Choroid plexus epithelial cell (primary cell): ENCODE results near the gene MXRA8.

Source experiments
- DNase-seq: peaks from one replicate; pipeline ENCODE4 v3.0.0-alpha.2; 2010; ENCODE audit warnings: low read depth
- H3K4me3 ChIP-seq: 2 replicates; pipeline ENCODE4 v1.5.1; 2011; ENCODE audit warnings: low read depth, mild to moderate bottlenecking, control low read depth, low read length, moderate library complexity
- TF ChIP-seq, protein P1 (sequence below): conservative IDR thresholded peaks from 2 replicates; pipeline ENCODE4 v1.5.1; 2011; ENCODE audit warnings: low read depth, mild to moderate bottlenecking, control low read depth, inconsistent platforms, low read length, moderate library complexity

Gene MXRA8

DNA sequence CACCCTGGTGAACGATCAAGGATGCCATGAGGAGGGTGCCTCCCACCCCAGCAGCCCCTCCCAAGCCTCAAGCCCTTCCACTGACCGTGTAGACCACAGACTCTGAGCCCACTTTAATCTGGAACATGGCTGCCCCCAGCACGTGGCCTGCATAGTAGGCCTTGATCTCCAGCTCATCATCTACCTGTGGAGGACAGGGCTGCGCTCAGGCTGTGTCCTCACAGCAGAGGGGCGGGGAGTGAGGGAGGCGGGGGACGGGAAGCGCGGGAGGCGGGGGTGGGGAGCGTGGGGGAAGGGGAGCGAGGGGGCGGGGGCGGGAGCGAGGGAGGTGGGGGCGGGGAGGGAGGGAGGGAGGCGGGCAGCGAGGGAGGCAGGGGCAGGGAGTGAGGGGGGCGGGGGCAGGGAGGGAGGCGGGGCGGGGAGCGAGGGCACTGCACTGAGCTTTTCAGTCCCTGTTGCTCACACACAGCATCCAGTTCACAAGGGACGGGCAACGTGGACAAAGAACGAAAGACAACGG, 42.9 kb downstream of the MXRA8 start:
- no peak overlapping the region for H3K4me3 ChIP-seq
- no peak for DNase-seq
- TF ChIP-seq, protein P1, sequence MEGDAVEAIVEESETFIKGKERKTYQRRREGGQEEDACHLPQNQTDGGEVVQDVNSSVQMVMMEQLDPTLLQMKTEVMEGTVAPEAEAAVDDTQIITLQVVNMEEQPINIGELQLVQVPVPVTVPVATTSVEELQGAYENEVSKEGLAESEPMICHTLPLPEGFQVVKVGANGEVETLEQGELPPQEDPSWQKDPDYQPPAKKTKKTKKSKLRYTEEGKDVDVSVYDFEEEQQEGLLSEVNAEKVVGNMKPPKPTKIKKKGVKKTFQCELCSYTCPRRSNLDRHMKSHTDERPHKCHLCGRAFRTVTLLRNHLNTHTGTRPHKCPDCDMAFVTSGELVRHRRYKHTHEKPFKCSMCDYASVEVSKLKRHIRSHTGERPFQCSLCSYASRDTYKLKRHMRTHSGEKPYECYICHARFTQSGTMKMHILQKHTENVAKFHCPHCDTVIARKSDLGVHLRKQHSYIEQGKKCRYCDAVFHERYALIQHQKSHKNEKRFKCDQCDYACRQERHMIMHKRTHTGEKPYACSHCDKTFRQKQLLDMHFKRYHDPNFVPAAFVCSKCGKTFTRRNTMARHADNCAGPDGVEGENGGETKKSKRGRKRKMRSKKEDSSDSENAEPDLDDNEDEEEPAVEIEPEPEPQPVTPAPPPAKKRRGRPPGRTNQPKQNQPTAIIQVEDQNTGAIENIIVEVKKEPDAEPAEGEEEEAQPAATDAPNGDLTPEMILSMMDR = no peak

DNA sequence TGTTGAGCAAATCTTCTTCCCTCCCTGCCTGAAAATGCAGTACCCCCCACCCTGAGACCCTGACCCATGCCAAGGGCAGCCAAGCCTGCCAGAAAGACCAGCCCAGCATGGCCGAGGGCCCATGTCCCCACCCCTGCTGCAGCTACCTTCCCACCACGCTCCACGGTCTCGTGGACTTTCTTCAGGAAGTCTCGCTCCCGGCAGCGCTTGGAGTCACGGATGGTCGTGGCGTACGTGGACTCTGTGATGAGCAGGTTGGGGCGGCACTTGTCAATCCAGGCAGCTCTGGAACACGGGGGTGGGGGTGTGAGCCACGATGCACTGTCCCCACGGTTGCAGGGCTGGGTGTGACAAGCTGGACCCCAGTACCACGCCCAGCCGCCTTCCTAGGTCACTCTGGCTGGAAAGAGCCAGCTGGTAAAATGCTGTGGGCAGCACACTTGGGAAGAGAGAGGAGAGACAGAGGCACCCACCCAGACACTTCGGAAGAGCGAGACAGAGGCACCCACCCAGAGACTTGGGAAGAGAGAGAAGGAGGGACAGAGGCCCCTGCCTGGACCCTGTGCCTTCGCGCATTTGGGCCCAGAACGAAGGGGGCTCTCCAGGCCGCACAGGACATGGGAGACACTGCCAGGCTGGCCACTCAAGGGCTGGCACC, 43.5 kb downstream of the MXRA8 start:
- no peak for DNase-seq
- TF ChIP-seq, protein P1 = no peak
- no peak overlapping the region for H3K4me3 ChIP-seq

DNA sequence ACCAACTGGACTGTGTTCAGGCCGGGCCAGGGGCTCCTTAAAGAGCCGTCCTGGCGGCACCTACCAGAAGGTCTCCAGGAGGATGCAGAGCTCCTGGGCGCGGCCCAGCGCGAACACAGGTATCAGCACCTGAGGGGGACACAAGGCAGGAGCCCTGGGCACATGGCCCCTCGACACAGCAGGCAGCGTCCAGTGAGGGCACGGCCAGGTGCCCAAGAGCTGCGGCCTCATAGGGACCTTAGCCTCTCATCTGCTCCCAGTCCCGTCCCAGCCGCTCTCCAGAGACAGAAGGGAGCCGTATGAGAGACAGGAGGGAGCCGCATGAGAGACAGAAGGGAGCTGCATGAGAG, 44.1 kb downstream of the MXRA8 start:
- TF ChIP-seq, protein P1 = no peak
- DNase-seq = no peak
- no peak overlapping the region for H3K4me3 ChIP-seq

DNA sequence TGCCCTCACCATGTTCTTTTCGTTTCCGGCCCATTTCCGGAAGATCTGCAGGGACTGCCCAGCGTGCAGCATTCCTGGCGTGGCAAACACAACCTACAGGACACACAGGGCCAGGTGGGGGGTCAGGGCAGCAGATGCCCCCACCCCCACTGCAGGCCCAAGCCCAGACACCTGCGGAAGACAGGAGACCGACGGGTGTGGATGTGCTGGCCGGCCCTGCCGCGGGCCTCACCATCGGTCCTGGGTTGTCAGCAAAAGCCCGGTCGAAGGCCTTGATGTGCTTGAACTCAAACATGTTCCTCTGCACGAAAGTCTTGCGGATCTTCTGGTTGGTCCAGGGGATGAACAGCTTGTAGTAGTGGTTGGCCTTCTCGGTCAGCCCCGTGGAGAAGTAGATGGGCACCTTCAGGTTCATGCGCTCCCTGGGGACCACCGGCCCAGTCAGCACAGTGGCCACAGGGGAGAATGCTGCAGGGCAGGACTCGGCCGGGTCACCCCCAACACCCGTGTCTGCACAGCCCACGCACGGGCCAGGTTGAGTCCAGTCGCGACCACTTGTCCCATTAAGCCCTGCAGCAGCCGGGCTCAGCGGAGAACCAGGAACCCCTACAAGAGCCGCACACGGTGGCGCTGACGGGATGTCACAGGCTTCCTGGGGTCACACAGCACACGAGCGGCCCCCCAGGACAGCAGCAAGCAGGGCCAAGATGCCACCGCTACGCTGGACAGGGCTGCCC, 44.7 kb downstream of the MXRA8 start:
- H3K4me3 ChIP-seq = no peak overlapping the region
- TF ChIP-seq, protein P1 = no peak
- no peak for DNase-seq

DNA sequence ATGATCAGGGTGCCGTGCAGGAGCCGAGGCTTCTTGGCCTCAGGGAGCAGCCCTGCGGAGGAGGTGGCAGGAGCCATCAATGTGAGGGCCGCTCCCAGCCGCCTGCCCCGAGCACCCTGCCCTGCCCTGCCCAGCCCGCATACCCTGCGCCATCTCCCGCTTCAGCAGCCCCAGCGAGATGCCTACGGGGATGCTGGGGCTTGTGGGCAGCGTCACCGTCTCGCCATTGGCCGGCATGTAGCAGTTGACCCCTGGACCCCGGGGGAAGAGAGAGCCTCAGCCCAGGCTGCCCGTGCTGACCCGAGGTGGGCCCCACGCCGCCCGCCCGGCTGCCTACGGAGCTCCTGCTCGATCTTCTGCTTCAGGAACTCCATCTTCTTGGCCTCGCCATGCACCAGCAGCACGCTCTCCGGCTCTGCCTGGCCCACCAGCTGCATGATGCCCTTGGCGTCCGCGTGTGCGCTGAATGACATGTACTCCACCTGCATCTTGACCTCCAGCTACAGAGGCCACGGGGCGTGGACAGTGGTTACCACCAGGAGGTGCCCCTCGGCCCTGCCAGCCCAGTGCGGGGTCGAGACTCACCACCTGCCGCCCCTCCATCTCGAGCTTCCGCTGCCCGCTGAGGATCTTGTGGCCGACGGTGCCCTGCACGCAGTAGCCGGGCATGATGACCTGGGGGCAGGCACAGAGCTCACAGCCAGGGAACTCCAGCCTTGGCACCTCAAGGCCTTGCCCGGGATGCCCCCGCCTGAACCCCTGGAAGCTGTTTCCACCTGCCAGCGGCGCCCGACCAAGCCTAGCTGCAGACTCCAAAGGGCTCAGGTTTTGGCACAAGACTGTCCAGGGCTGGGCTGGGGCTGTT, 45.7 kb downstream of the MXRA8 start:
- DNase-seq = no peak
- TF ChIP-seq, protein P1 = no peak

DNA sequence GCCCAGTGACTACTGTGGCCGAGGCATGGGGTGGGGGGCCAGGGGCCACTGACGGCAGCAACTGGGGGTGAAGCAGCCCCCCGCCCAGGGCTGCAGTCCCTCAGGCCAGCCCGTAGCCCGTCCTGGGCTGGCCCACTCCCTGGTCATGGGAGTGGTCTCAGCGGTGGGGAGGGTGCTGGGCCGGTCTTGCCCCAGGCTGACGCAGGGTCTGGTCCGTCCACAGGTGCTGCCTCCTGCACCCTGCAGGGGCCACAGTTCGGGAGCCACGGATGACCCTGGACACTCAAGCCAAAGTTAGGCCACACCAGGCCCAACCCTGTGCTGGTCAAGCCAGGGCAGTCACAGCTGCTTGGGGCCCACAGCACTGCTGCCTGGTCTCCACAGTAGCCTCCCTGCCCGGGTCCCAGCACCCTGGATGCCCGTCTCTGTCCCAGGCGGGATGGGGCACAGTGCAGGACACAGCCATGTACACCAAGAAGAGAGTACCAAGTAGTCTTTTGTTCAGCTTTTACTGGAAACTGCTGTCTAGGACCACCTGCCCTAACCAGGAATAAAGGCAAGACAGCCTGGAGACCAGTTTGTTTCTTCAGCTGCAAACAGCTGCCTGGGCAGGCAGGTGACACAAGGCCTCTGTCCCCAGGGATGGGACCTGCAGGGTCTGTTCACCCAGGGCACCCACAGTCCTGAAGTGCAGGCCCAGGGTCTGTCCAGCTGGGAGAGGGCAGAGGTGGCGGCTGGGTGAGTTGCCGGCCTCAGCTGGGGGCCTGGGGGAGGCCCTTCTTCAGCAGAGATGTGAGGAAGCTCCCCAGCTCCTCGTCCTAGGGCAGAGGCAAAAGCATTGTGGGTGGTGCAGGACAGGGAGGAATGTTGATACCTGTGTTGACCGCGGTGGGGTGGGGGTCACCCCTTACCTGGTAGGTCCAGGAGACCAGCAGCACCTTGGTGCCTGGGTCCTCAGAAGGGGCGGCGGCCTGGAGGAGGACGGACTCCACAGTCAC, 46.9 kb downstream of the MXRA8 start:
- TF ChIP-seq, protein P1 = no peak
- no peak overlapping the region for H3K4me3 ChIP-seq

More for the DNA sequence above, 45.7 kb downstream of the MXRA8 start:
- H3K4me3 ChIP-seq = no peak overlapping the region

More for the DNA sequence above, 46.9 kb downstream of the MXRA8 start:
- DNase-seq = no peak
